SK-N-SH treated with all-trans-retinoic acid at 6 μM for 48 hours (cell line): ENCODE measurements around the gene CRYBA2.
A peak's percentile ranks its signal among the peaks of the same experiment; 100 is the strongest.

ENCODE experiments used
- ATAC-seq: fragments of 200-7000 bp; cut with Tn5 transposase; 3 replicates; pipeline ENCODE4 v1.9.1; 2020; ENCODE audit warnings: mild to moderate bottlenecking, moderate library complexity
- ARNTL ChIP-seq: fragments of 450-650 bp; formaldehyde crosslinking; IDR thresholded peaks from 2 replicates; pipeline ENCODE4 v1.5.0; 2020; ENCODE audit warnings: low read depth, mild to moderate bottlenecking, moderate library complexity, borderline replicate concordance
- BACH2 ChIP-seq: fragments of 250-450 bp; sonication (Bioruptor Pico); IDR thresholded peaks from 2 replicates; pipeline ENCODE4 v1.9.0; 2021; ENCODE audit warnings: mild to moderate bottlenecking, borderline replicate concordance
- ISL1 ChIP-seq: fragments of 250-450 bp; sonication (Bioruptor Pico); IDR thresholded peaks from 2 replicates; pipeline ENCODE4 v2.1.2; 2022; ENCODE audit warnings: mild to moderate bottlenecking, moderate library complexity
- OSR1 ChIP-seq: fragments of 250-450 bp; sonication (Bioruptor Pico); IDR thresholded peaks from 2 replicates; pipeline ENCODE4 v1.8.0; 2022; ENCODE audit warnings: moderate library complexity, mild to moderate bottlenecking, inconsistent platforms
- PPARA ChIP-seq: fragments of 250-450 bp; sonication (Bioruptor Pico); IDR thresholded peaks from 2 replicates; pipeline ENCODE4 v1.5.0; 2020; ENCODE audit warnings: mild to moderate bottlenecking, borderline replicate concordance
- RARB ChIP-seq: fragments of 250-450 bp; sonication (Bioruptor Pico); IDR thresholded peaks from 2 replicates; pipeline ENCODE4 v1.8.0; 2021; ENCODE audit warnings: mild to moderate bottlenecking, moderate library complexity
- TCF4 ChIP-seq: fragments of 250-450 bp; sonication (Bioruptor Pico); IDR thresholded peaks from 2 replicates; pipeline ENCODE4 v1.8.0; 2021; ENCODE audit warnings: mild to moderate bottlenecking, moderate library complexity, borderline replicate concordance
- TOX ChIP-seq: fragments of 250-450 bp; sonication (Bioruptor Pico); IDR thresholded peaks from 2 replicates; pipeline ENCODE4 v1.8.0; 2021; ENCODE audit warnings: mild to moderate bottlenecking, moderate library complexity, borderline replicate concordance
- ZC3H10 ChIP-seq: fragments of 250-450 bp; sonication (Bioruptor Pico); IDR thresholded peaks from 2 replicates; pipeline ENCODE4 v1.5.1; 2021; ENCODE audit warnings: mild to moderate bottlenecking, moderate library complexity
- ZFP3 ChIP-seq: fragments of 250-450 bp; sonication (Bioruptor Pico); IDR thresholded peaks from 2 replicates; pipeline ENCODE4 v1.5.0; 2020; ENCODE audit warnings: mild to moderate bottlenecking, moderate library complexity
- ZFP30 ChIP-seq: fragments of 450-650 bp; formaldehyde crosslinking; IDR thresholded peaks from 2 replicates; pipeline ENCODE4 v1.5.0; 2022; ENCODE audit warnings: mild to moderate bottlenecking, moderate library complexity
- ZNF565 ChIP-seq: fragments of 450-650 bp; formaldehyde crosslinking; conservative IDR thresholded peaks from 2 replicates; pipeline ENCODE4 v1.5.0; 2020; ENCODE audit warnings: low read depth, mild to moderate bottlenecking, moderate library complexity
- ZNF8 ChIP-seq: fragments of 450-650 bp; formaldehyde crosslinking; IDR thresholded peaks from 2 replicates; pipeline ENCODE4 v1.5.0; 2020; ENCODE audit warnings: mild to moderate bottlenecking, moderate library complexity
- TF ChIP-seq, protein P1 (sequence below): fragments of 250-450 bp; sonication (Bioruptor Pico); IDR thresholded peaks from 2 replicates; pipeline ENCODE4 v1.5.1; 2021; ENCODE audit warnings: mild to moderate bottlenecking, moderate library complexity
- TF ChIP-seq, protein P2 (sequence below): fragments of 250-450 bp; sonication (Bioruptor Pico); IDR thresholded peaks from 2 replicates; pipeline ENCODE4 v1.8.0; 2021; ENCODE audit warnings: low read depth, mild to moderate bottlenecking, moderate library complexity, borderline replicate concordance
- TF ChIP-seq, protein P3 (sequence below): fragments of 250-450 bp; sonication (Bioruptor Pico); IDR thresholded peaks from 2 replicates; pipeline ENCODE4 v1.5.0; 2020; ENCODE audit warnings: mild to moderate bottlenecking, moderate library complexity
- TF ChIP-seq, protein P4 (sequence below): fragments of 250-450 bp; sonication (Bioruptor Pico); IDR thresholded peaks from 2 replicates; pipeline ENCODE4 v1.8.0; 2020; ENCODE audit warnings: mild to moderate bottlenecking, moderate library complexity, borderline replicate concordance
- TF ChIP-seq, protein P5 (sequence below): fragments of 250-450 bp; sonication (Bioruptor Pico); IDR thresholded peaks from 2 replicates; pipeline ENCODE4 v1.5.1; 2020; ENCODE audit warnings: low read depth, mild to moderate bottlenecking, moderate library complexity

Gene CRYBA2

DNA sequence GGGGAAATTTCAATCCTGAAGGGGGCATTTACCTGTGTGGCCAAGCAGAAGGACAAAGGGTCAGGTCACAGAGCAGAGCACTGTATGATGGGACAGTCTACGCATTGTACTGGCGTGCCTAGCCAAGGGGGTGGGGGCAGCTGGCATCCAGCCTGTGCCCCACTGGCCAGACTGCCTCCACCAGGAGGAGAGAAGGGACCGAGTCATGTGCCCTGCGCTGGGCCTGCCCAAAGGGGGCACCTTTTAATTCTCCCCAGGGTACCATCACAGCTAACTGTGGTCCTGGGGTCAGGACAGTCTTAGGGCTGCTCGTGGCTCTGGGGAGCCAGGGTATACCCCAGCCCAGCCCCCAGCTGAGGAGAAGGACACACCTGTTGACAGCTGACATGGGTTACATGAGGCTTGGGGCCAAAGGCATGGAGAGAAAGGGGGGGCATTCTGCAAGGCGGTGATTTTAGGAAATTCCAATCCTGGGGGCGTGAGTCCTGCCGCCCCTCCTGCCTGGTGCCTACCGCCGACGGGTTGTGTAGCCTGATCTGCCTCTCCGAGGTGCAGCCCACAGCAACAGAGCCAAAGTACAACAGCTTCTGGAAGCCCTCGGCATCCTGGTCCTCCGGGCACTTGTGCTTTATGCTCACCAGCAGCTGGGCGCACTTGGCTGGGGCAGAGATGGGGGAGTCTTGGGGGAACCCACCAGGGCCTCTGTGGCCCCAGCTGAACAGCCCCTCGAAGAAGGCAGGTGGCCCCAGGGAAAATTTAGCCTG is 37.1 kb upstream of the CRYBA2 start:
- ATAC-seq, result peak; percentile 12
- TF ChIP-seq ZC3H10 (CRISPR knock-in tag), result no peak
- no peak for TF ChIP-seq ISL1 (CRISPR knock-in tag)
- TF ChIP-seq, protein P1, sequence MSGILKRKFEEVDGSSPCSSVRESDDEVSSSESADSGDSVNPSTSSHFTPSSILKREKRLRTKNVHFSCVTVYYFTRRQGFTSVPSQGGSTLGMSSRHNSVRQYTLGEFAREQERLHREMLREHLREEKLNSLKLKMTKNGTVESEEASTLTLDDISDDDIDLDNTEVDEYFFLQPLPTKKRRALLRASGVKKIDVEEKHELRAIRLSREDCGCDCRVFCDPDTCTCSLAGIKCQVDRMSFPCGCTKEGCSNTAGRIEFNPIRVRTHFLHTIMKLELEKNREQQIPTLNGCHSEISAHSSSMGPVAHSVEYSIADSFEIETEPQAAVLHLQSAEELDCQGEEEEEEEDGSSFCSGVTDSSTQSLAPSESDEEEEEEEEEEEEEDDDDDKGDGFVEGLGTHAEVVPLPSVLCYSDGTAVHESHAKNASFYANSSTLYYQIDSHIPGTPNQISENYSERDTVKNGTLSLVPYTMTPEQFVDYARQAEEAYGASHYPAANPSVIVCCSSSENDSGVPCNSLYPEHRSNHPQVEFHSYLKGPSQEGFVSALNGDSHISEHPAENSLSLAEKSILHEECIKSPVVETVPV (CRISPR knock-in tag), result no peak
- no peak for TF ChIP-seq TCF4 (CRISPR knock-in tag)

DNA sequence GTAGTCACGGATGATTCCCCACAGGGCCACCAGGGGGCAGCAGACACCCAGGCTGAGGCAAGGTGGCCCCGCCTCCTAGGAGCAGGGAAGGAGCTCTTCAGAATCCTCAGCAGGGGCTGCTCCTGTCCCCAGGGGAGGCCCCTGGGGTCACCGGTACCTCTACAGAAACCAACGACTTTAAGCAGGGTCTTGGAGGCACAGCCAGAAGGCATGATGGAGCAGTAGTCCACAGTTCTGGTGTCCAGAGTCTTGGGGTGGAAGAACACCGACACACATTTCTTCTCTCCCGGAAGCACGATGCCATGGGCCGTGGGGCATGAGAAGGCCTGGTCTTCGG is 36.6 kb upstream of the CRYBA2 start:
- TF ChIP-seq, protein P2, sequence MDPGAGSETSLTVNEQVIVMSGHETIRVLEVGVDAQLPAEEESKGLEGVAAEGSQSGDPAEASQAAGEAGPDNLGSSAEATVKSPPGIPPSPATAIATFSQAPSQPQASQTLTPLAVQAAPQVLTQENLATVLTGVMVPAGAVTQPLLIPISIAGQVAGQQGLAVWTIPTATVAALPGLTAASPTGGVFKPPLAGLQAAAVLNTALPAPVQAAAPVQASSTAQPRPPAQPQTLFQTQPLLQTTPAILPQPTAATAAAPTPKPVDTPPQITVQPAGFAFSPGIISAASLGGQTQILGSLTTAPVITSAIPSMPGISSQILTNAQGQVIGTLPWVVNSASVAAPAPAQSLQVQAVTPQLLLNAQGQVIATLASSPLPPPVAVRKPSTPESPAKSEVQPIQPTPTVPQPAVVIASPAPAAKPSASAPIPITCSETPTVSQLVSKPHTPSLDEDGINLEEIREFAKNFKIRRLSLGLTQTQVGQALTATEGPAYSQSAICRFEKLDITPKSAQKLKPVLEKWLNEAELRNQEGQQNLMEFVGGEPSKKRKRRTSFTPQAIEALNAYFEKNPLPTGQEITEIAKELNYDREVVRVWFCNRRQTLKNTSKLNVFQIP, result no peak
- TF ChIP-seq RARB (CRISPR knock-in tag), result no peak
- no peak for TF ChIP-seq OSR1 (CRISPR knock-in tag)
- TF ChIP-seq, protein P3, sequence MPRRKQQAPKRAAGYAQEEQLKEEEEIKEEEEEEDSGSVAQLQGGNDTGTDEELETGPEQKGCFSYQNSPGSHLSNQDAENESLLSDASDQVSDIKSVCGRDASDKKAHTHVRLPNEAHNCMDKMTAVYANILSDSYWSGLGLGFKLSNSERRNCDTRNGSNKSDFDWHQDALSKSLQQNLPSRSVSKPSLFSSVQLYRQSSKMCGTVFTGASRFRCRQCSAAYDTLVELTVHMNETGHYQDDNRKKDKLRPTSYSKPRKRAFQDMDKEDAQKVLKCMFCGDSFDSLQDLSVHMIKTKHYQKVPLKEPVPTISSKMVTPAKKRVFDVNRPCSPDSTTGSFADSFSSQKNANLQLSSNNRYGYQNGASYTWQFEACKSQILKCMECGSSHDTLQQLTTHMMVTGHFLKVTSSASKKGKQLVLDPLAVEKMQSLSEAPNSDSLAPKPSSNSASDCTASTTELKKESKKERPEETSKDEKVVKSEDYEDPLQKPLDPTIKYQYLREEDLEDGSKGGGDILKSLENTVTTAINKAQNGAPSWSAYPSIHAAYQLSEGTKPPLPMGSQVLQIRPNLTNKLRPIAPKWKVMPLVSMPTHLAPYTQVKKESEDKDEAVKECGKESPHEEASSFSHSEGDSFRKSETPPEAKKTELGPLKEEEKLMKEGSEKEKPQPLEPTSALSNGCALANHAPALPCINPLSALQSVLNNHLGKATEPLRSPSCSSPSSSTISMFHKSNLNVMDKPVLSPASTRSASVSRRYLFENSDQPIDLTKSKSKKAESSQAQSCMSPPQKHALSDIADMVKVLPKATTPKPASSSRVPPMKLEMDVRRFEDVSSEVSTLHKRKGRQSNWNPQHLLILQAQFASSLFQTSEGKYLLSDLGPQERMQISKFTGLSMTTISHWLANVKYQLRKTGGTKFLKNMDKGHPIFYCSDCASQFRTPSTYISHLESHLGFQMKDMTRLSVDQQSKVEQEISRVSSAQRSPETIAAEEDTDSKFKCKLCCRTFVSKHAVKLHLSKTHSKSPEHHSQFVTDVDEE, result no peak
- TF ChIP-seq, protein P4, sequence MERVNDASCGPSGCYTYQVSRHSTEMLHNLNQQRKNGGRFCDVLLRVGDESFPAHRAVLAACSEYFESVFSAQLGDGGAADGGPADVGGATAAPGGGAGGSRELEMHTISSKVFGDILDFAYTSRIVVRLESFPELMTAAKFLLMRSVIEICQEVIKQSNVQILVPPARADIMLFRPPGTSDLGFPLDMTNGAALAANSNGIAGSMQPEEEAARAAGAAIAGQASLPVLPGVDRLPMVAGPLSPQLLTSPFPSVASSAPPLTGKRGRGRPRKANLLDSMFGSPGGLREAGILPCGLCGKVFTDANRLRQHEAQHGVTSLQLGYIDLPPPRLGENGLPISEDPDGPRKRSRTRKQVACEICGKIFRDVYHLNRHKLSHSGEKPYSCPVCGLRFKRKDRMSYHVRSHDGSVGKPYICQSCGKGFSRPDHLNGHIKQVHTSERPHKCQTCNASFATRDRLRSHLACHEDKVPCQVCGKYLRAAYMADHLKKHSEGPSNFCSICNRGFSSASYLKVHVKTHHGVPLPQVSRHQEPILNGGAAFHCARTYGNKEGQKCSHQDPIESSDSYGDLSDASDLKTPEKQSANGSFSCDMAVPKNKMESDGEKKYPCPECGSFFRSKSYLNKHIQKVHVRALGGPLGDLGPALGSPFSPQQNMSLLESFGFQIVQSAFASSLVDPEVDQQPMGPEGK (CRISPR knock-in tag), result no peak
- ATAC-seq, result peak; percentile 98

DNA sequence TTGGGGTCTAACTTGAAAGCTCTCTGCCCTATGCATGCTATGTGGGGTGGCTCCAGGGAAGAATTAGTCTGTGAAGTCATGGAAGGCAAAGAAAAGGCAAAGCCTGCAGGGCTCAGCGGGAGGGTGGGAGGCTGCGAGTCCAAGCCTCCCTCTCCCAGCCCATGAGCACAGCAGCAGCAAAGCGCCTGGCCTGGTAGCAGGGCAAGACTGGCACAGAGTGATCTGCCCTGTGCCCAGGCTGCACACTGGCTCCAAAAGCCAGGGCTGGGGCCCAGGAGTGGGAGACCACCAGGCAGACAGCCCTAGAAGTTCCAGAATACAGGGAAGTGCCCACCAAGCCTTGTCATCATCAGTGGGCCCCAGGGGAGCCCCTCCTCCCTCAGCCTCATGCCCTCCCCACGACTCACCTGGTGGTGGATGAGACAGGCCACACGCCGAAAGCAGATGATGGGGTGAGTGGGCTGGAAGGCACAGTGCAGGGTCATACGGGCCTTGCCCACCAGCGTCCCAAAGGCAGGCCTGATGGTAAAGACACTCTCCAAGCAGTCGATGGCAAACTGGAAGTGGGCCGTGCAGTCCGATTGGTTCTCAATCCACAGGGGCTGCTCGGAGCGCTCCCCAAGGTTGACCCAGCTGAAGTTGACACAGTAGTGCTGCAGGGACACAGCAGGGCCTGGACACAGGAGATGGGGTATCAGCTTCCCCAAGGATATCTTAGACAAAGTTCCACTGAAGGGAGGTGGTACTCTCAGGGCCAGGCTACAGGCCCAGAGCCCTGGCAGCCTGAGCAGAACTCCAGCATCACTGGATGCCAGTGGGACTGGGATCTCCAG is 36.0 kb upstream of the CRYBA2 start:
- ATAC-seq, result peak; percentile 31
- no peak for TF ChIP-seq ZFP3 (CRISPR knock-in tag)
- no peak for TF ChIP-seq TCF4 (CRISPR knock-in tag)
- TF ChIP-seq, protein P4 (CRISPR knock-in tag), result no peak
- TF ChIP-seq PPARA (CRISPR knock-in tag), result no peak
- TF ChIP-seq TOX (CRISPR knock-in tag), result no peak
- no peak for TF ChIP-seq ZNF8 (CRISPR knock-in tag)
- no peak for TF ChIP-seq ARNTL (CRISPR knock-in tag)
- TF ChIP-seq, protein P5, sequence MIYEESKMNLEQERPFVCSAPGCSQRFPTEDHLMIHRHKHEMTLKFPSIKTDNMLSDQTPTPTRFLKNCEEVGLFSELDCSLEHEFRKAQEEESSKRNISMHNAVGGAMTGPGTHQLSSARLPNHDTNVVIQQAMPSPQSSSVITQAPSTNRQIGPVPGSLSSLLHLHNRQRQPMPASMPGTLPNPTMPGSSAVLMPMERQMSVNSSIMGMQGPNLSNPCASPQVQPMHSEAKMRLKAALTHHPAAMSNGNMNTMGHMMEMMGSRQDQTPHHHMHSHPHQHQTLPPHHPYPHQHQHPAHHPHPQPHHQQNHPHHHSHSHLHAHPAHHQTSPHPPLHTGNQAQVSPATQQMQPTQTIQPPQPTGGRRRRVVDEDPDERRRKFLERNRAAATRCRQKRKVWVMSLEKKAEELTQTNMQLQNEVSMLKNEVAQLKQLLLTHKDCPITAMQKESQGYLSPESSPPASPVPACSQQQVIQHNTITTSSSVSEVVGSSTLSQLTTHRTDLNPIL, result no peak
- TF ChIP-seq BACH2 (CRISPR knock-in tag), result no peak
- TF ChIP-seq, protein P1 (CRISPR knock-in tag), result no peak
- no peak for TF ChIP-seq ZNF565 (CRISPR knock-in tag)
- TF ChIP-seq OSR1 (CRISPR knock-in tag), result no peak
- TF ChIP-seq ZC3H10 (CRISPR knock-in tag), result no peak
- TF ChIP-seq RARB (CRISPR knock-in tag), result no peak
- no peak for TF ChIP-seq ZFP30 (CRISPR knock-in tag)
- TF ChIP-seq ISL1 (CRISPR knock-in tag), result no peak
